B cell (primary cell): Measurements from ENCODE around the gene KDM5A. TPM values are rescaled to one million over a fixed set of nuclear protein-coding genes. Genes with fewer than 3 reads are reported as not detected.

ENCODE experiments used
- ATAC-seq: fragments of 200-7000 bp; cut with Tn5 transposase; one replicate; pipeline ENCODE4 v1.10.0; 2021; ENCODE audit warnings: low read depth, mild to moderate bottlenecking, moderate number of reproducible peaks, moderate library complexity
- CTCF ChIA-PET: fragments of 350-600 bp; sonication (Branson Sonifier 250); formaldehyde crosslinking; loops from one replicate; lab custom pipeline; 2021; ENCODE audit warnings: antibody characterized with exemption, inconsistent platforms; lab: Charles Lee
- POLR2A ChIA-PET: fragments of 350-600 bp; sonication (Branson Sonifier 250); formaldehyde crosslinking; loops from one replicate; lab custom pipeline; 2021; ENCODE audit warnings: antibody characterized with exemption; lab: Charles Lee
- DNase-seq: peaks from one replicate; pipeline ENCODE4 v3.0.0; 2013
- H2AFZ ChIP-seq: 2 replicates; pipeline ENCODE4 v1.6.1; 2012; ENCODE audit warnings: mild to moderate bottlenecking, low read depth, low read length; ENCODE audit not compliant: insufficient read depth, poor library complexity, severe bottlenecking
- H3K27ac ChIP-seq, 2 donors: 1 replicate in 1 of 2; 2 replicates in 1 of 2; pipeline ENCODE4 v1.5.1; 2012 to 2013; ENCODE audit warnings: low read length in 2 of 2, mild to moderate bottlenecking in 2 of 2, moderate library complexity in 1 of 2
- H3K27me3 ChIP-seq, 4 experiments: fragments of 200-600 bp in 1 of 4; sonication (generic) in 1 of 4; replicated peaks in 1 of 4; 1 replicate in 2 of 4; 2 replicates in 2 of 4; pipeline versions ENCODE4 v1.6.1 to v1.7.0; 2013 to 2016; ENCODE audit warnings: low read length in 3 of 4, mild to moderate bottlenecking in 2 of 4, mixed read lengths in 1 of 4, moderate library complexity in 1 of 4; ENCODE audit not compliant: insufficient read depth in 4 of 4, control insufficient read depth in 3 of 4; ENCODE audit errors: control extremely low read depth in 1 of 4
- H3K36me3 ChIP-seq, 2 experiments: replicated peaks in 1 of 2; 1 replicate in 1 of 2; 2 replicates in 1 of 2; pipeline versions ENCODE4 v1.6.1 to v1.7.1; 2013; ENCODE audit warnings: low read length in 1 of 2; ENCODE audit not compliant: insufficient read depth in 2 of 2, control insufficient read depth in 1 of 2; ENCODE audit errors: control extremely low read depth in 1 of 2, extremely low read depth in 1 of 2
- H3K4me1 ChIP-seq, 2 donors: fragments of 200-600 bp in 1 of 2; sonication (generic) in 1 of 2; 1 replicate in 1 of 2; 2 replicates in 1 of 2; pipeline versions ENCODE4 v1.5.1 to v1.6.1; 2013 to 2017; ENCODE audit warnings: low read length in 2 of 2; ENCODE audit not compliant: control insufficient read depth in 2 of 2, insufficient read depth in 2 of 2
- H3K4me2 ChIP-seq: replicated peaks from 2 replicates; pipeline ENCODE3; 2012; ENCODE audit warnings: mild to moderate bottlenecking, low read depth, low read length; ENCODE audit not compliant: poor library complexity, severe bottlenecking
- H3K4me3 ChIP-seq, 5 experiments: fragments of 200-600 bp in 1 of 5; sonication (generic) in 1 of 5; 1 replicate in 3 of 5; 2 replicates in 2 of 5; pipeline versions ENCODE4 v1.5.1 to v1.7.0; 2011 to 2016; ENCODE audit warnings: low read length in 4 of 5, mild to moderate bottlenecking in 4 of 5, low read depth in 2 of 5, control low read depth in 1 of 5, moderate library complexity in 1 of 5; ENCODE audit not compliant: insufficient read depth in 1 of 5; ENCODE audit errors: control extremely low read depth in 1 of 5, extremely low read depth in 1 of 5
- H3K79me2 ChIP-seq: fragments of 200-600 bp; sonication (generic); one replicate; pipeline ENCODE4 v1.6.0; 2016; ENCODE audit warnings: low read length; ENCODE audit not compliant: control insufficient read depth, insufficient read depth
- H3K9ac ChIP-seq: fragments of 200-600 bp; sonication (generic); 2 replicates; pipeline ENCODE4 v1.6.1; 2017; ENCODE audit warnings: mild to moderate bottlenecking, low read length, moderate library complexity
- H3K9me3 ChIP-seq, 3 donors: one replicate each; pipeline versions ENCODE4 v1.6.1 to v1.7.1; 2013; ENCODE audit warnings: low read length in 2 of 3; ENCODE audit not compliant: control insufficient read depth in 2 of 3, insufficient read depth in 1 of 3; ENCODE audit errors: control extremely low read depth in 1 of 3
- H4K20me1 ChIP-seq: 2 replicates; pipeline ENCODE4 v1.6.0; 2012; ENCODE audit warnings: mild to moderate bottlenecking, low read length; ENCODE audit not compliant: insufficient read depth, control insufficient read depth, poor library complexity, severe bottlenecking
- H3K27ac Mint-ChIP-seq: one replicate; pipeline ENCODE4 v1.8.0; 2021; ENCODE audit warnings: mixed read lengths
- H3K27me3 Mint-ChIP-seq: one replicate; pipeline ENCODE4 v1.8.0; 2021; ENCODE audit warnings: mixed read lengths
- H3K4me1 Mint-ChIP-seq: one replicate; pipeline ENCODE4 v1.8.0; 2021; ENCODE audit warnings: mixed read lengths
- H3K4me3 Mint-ChIP-seq: one replicate; pipeline ENCODE4 v1.8.0; 2021; ENCODE audit warnings: mixed read lengths
- H3K9me3 Mint-ChIP-seq: one replicate; pipeline ENCODE4 v1.8.0; 2022; ENCODE audit warnings: mixed read lengths; ENCODE audit not compliant: insufficient read depth
- EZH2 ChIP-seq: IDR thresholded peaks from 2 replicates; pipeline ENCODE4 v1.6.1; 2012; ENCODE audit warnings: borderline replicate concordance, low read depth, mild to moderate bottlenecking, moderate library complexity, low read length; ENCODE audit not compliant: insufficient read depth, poor library complexity, severe bottlenecking
- WGBS: methylation state at CpG from one replicate; pipeline ENCODE4 v1.1.5; 2013; ENCODE audit warnings: missing lambda C conversion rate; ENCODE audit not compliant: insufficient coverage; 5-methylcytosine and 5-hydroxymethylcytosine counted together
- intact Hi-C: fragments of 100-400 bp; cut with micrococcal nuclease; formaldehyde crosslinking; loops from one replicate; pipeline ENCODE4 v1.10.0; 2022
- polyA plus RNA-seq: library from polyadenylated mRNA; depleted of rRNA; stranded (reverse); fragments of >200 nt; gene quantifications from 2 replicates; pipeline ENCODE4 v1.2.3, GENCODE V29; 2012
- total RNA-seq, 2 donors: library from RNA; stranded (reverse); fragments of 120-200 nt in 1 of 2; gene quantifications; 1 replicate in 1 of 2; 2 replicates in 1 of 2; pipeline versions ENCODE4 v1.2.3 to v1.2.4, GENCODE V29; 2013 to 2022
- TF ChIP-seq, protein P1 (sequence below): fragments of 200-600 bp; IDR thresholded peaks from one replicate; pipeline ENCODE4 v1.8.0; 2022; ENCODE audit warnings: antibody characterized with exemption, mild to moderate bottlenecking

The KDM5A gene
- total and polyA plus RNA-seq, 2 donors (not counting 1 experiment from before 2014, with no cell fraction given): 13.0 to 171 TPM

DNA sequence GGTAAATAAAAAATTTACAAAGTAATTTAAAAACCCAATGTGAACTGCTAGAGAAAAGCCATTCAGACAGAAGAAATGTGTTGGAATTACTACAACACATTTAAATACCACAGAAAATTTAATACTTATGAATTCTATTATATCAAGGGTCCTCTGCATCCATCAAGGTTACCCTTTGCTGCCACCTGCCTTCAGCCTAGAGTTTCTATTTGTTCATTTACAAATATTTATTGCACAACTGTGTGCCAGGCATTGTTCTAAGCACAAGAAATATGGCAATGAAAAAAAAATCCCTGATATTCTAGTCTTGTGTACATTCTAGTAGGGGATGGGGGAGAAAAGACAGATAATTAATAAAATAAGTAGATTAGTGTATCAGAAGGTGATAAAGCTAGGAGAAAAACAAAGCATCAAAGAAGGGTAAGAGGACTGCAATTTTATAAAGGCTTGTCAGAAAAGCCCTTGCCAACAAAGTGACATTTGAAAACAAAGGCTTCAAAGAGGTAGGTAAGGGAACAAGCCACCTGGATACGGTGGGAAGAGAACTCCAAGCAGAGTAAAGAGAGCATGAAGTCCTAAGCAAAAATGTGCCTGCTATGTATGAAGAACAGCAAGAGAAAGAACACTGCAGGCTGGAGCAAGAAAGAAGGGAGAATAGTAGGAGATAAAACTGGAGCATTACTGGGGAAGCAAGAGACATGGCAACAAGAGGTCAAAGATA lies 67.4 kb downstream of the KDM5A start:
- intact Hi-C loops: no loop called here
- no peak overlapping the region for H3K4me3 Mint-ChIP-seq

More for the DNA sequence above, 67.4 kb downstream of the KDM5A start:
- Histone ChIP-seq H3K27ac (no peak overlapping the region), H3K27me3 (no peaks in the 10 kb centered on the region), H3K4me3 (no peak overlapping the region), H3K36me3 (peaks cover 20 to 86% of the 10 kb centered on the region in 2 experiments), H2AFZ (no peak overlapping the region), H3K4me1 (no peaks in the 10 kb centered on the region), H3K4me2 (no peak overlapping the region), H3K9ac (no peak overlapping the region), H3K79me2 (peaks cover 65% of the 10 kb centered on the region), H4K20me1 (peaks cover 29% of the 10 kb centered on the region), H3K9me3 (no peaks in the 10 kb centered on the region)
- Mint-ChIP-seq H3K27me3 (no peaks in the 10 kb centered on the region), H3K4me1 (no peaks in the 10 kb centered on the region), H3K27ac (no peak overlapping the region), H3K9me3 (no peaks in the 10 kb centered on the region)
- no peak for TF ChIP-seq EZH2
- TF ChIP-seq, protein P1, sequence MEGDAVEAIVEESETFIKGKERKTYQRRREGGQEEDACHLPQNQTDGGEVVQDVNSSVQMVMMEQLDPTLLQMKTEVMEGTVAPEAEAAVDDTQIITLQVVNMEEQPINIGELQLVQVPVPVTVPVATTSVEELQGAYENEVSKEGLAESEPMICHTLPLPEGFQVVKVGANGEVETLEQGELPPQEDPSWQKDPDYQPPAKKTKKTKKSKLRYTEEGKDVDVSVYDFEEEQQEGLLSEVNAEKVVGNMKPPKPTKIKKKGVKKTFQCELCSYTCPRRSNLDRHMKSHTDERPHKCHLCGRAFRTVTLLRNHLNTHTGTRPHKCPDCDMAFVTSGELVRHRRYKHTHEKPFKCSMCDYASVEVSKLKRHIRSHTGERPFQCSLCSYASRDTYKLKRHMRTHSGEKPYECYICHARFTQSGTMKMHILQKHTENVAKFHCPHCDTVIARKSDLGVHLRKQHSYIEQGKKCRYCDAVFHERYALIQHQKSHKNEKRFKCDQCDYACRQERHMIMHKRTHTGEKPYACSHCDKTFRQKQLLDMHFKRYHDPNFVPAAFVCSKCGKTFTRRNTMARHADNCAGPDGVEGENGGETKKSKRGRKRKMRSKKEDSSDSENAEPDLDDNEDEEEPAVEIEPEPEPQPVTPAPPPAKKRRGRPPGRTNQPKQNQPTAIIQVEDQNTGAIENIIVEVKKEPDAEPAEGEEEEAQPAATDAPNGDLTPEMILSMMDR: no peak
- 100% methylated on average over 1 of the region's 1 CpG for WGBS
- DNase-seq (no peak), ATAC-seq (no peak)
- ChIA-PET POLR2A (interaction anchor here (0.6 kb wide), 1 partner anchor 18 kb away, joined by 11 read pairs; no protein-coding TSS in a partner anchor), CTCF (no interaction called here)
